RPMI8226 (cell line): Measurements from ENCODE around the gene INPP5E.

Source experiments
- DNase-seq: peaks from one replicate; pipeline ENCODE4 v3.0.0-alpha.2; 2015

Gene INPP5E, protein sequence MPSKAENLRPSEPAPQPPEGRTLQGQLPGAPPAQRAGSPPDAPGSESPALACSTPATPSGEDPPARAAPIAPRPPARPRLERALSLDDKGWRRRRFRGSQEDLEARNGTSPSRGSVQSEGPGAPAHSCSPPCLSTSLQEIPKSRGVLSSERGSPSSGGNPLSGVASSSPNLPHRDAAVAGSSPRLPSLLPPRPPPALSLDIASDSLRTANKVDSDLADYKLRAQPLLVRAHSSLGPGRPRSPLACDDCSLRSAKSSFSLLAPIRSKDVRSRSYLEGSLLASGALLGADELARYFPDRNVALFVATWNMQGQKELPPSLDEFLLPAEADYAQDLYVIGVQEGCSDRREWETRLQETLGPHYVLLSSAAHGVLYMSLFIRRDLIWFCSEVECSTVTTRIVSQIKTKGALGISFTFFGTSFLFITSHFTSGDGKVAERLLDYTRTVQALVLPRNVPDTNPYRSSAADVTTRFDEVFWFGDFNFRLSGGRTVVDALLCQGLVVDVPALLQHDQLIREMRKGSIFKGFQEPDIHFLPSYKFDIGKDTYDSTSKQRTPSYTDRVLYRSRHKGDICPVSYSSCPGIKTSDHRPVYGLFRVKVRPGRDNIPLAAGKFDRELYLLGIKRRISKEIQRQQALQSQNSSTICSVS

DNA sequence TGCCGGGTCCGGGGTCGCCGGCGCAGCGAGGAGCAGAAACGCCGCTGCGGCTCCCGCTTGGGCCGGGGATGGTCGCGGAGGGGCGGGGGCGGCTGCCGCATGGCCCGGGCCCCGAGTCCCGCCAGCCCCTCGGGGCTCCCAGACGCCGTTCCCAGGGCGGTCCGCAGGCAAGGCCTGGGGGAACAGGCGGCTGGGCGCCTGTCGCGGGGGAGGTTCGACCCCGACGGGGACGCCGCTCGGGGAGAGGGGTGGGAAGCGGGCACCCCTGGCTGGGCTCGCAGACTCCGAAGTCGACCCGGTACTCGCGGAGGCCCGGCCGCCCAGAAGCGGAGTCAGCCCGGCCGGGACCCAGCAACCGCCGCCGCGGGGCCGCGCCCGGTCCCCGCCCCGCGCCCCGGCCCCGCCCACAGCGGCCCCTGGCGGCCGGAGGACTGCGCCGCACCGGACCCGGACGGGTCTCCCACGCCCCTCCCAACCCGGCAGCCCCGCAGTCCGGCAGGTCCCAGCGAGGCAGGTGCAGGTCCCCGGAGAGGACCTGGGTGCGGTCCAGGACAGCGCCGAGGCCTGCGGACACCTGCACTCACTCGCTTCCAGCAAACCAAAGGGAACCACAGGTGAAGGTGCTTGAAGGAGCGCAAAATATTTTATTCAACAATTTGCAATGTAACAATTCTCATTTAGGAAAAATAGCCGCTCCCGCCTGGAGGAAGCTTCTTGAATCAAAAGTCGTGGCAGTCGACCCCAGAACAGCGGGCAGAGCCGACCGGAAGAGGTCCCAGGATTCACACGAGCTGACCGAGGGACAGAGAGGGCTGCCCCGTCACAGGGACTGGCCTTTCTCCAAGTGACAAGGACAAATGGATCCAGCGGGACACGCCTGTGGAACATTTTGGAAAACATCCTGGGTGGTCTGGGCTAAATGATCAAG lies at the start of gene INPP5E:
INPP5E (minus strand) TSS at position 365 of the 928 bp plus-strand sequence. CDS start 426 bp downstream, outside the sequence.
- peak; percentile 88 for DNase-seq

DNA sequence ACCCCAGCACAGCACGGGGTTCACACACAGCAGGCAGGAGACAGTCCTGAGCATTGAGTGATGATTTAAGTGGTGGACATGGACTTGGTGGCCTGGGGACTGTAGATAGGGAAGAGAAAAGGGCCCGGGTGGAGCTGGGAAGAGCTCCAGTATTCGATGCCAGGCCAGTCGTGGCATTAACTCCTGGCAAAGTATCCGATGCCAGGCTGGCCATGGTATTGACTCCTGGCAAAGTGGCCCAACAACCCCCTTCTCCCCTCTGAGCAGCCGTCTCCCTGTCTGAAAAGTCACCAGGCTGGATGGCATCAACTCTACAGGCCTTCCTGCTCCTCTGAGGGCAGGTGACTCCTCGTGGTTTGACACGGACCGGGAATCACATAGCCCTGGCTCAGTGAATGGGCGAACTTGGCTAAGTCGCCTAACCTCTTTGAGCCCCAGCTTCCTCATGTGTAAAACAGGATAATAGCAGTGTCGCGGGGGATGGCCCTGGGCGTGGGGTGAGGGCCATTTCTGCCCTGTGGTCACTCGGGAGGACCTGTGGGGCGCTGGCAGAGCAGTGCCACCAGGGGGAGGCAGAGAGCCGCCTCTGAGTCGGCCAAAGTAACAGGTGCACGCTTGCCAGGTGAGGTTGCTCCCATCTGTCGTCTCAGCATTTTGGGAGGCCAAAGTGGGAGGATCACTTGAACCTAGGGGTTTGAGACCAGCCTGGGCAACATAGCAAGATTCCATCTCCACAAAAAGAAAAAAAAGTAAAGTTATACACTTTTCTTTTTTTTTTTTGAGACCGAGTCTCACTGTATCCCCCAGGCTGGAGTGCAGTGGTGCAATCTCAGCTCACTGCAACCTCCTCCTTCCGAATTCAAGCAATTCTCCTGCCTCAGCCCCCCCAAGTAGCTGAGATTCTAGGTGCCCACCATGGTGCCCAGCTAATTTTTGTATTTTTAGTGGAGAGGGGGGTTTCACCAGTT lies 48.9 kb upstream of the INPP5E start:
- peak; percentile 91 for DNase-seq

DNA sequence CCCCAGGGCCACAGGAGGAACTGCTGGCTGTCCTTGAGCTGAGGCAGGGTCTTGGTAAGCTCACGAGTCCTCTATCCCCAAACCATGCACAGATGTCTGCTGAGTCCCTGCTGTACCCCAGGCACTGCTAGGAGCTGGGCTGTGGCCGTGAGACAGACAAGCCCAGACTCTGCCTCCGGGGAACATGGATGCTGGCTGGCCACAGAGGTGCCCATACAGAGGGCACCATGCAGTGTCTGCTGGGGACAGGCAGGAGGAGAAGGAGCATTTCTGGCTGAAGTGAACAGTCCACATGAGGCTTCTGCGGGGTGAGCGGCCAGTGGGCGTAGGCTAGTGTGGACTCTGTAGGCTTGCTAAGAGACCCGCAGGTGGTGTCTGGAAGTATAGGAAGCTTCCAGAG lies 48.0 kb upstream of the INPP5E start:
- no peak for DNase-seq

- no peak for DNase-seq
Observed at GRCh38 chr9:136486823-136487620, 47.4 kb upstream of the INPP5E start.

GRCh38 chr9:136486131-136486530 lies 46.5 kb upstream of the INPP5E start:
- no peak for DNase-seq

GRCh38 chr9:136485049-136486045 lies 45.7 kb upstream of the INPP5E start:
- DNase-seq, result peak; percentile 87

DNA sequence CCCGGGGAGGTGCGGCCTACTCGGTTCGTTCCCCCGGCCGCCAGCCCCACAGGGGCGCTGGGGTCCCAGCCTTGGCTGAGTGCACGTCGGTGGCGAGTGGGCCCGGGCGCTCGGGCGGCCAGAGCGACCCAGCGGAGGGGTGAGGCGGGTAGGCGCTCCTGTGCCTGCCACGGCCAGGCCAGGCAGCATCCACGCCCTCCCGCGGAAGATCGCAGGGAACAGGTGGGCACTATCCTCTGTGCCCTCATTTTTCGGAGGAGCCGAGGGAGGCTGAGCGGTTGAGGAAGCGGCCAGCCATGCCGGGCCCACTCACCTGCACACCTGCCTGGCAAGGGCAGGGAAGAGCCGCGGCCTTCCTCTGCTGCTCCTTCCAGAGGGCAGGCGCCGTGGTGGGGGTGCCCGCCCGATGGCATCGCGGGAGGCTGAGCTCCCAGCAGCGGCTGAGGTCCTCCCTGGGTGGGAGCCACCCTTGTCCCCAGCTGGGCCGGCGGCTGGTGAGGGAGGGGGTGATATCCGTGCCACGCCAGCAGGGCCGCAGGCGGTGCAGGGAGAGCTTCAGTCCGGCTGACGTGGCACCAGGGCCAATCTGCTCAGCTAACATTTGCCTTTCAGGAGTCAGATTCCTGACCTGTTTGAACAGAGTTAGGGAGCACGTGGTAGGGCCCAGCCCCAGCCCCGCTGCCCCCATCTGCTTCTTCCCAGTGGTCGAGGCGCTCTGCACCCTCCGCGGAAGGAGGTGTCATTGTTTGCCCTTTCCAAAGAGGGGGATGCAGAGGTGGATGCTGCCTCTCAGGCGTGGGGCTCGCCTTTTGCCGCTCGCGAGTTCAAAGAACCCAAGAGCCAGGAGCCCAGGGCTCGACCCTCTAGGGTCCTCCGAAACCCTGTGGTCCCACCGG lies 44.8 kb upstream of the INPP5E start:
- peak; percentile 67 for DNase-seq

GRCh38 chr9:136483589-136484152 lies 44.0 kb upstream of the INPP5E start:
- DNase-seq, result peak; percentile 98

- peak; percentile 99 for DNase-seq
Observed at GRCh38 chr9:136482793-136483588, 43.3 kb upstream of the INPP5E start, which contains the start of gene SEC16A. Gene SEC16A, minus strand, starts transcription at chr9:136483040. Its CDS starts 5,425 bp downstream, at chr9:136477615.

DNA sequence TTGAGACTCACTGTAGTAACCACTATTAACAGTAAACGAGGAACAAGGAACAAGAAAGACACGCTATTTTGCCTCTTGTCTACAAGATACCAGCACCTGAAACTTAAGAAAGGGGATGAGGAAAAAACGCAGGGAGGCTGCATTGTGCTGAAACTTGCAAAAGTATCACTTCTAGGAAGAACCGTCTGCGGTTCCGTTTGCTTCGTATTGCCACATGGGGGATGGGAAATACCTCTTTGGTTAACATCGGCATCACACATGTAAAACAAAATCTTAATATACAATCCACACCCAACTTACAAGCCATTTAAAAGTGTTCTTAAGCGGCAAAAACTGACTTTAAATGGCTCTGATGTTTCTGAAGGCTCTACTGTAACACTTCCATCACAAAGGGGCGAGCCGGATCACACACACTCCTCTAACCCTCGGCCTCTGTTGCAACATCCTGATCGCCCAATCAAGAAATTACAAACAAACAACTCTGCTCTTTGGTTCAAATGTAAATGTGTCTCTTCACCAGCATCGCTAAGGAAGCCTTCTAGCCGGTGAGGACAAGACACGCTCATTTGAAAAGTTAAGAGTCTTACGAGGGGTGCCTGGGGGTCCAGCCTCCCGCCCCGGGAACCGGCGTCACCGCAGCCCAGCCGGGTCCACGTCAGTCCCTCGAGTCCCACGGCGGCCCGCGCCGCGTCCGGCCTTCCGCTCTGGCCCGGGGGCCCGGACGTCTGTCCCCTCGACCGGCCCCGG lies 42.6 kb upstream of the INPP5E start:
- peak; percentile 39 for DNase-seq

GRCh38 chr9:136481558-136481957 lies 41.9 kb upstream of the INPP5E start:
- no peak for DNase-seq

- DNase-seq, result no peak
Observed at GRCh38 chr9:136476369-136477150, 36.9 kb upstream of the INPP5E start.

DNA sequence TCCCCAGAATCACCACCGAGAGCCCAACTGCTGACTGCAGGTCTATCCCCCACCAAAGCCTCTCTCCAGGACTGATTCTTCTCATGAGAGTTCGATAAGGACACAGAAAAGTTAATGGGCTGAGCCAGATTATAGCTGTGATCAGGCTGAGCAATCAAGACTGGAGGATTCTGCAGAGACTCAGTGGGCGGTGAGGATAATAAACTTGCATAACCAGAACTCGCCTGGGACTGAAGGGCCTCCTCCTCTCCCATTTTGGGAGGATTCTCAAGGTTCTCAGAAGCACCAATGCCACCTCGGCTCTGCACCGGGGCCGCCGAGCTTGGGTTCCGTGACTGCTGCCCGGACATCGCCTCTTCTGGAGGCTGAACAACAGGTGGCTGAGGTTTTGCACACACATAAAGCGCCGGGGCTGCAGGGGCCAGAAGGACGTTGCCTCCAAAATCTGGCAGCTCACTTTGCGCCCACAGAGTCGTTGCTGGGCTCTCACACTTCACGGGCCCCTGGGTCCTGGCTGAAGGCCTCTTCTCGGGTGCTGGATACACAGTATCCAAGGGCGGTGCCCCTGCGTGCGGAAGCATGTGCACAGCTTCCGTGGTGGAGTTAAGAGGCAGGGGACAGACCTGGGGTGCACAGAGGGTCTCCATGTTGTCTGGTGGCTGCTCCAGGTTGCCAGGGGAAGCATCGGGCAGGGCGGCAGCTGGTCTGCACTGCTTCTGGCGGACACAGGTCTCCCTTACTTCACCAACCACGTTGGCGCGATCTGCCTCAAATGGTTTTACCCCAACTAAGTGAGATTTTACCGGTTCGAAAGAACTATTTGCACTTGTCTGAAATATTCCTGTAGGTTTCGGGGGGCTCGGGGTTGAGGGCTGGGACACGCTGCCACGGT lies 35.6 kb upstream of the INPP5E start:
- DNase-seq, result no peak

DNA sequence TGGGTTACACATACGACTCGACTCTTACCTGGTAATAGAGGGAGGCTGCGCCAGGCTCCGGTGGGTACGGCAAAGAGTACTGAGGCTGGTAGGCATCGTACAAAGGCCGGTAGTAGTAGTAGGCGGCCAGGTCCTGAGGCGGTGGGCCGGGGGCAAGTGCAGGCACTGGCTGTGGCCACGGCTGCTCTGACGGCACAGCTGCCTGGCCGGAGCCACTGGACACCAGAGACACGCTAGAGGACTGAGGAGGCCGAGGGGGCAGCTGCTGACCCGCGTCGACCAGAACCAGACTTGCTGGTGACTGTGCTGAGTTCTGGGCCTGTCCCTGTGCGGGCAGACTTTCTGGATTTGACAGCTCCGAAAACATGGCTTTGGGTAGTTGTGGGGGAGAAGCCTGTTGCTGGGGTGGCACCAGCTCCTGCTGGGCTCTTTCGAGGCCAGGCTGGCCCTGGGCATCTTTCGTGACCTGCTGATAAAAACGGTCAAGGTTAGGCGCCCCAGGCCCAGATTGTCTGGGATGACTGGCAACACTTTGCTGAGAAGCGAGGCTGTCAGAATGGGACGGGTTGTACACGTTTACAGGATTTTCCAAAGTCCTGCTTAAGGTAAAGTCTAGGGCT lies 34.5 kb upstream of the INPP5E start:
- DNase-seq, result no peak
